IMR-90 (cell line): Measurements from ENCODE around the gene SVOPL. TPM values are rescaled to one million over a fixed set of nuclear protein-coding genes. Genes with fewer than 3 reads are reported as not detected.

Experiments
- ATAC-seq: fragments of 200-7000 bp; cut with Tn5 transposase; 2 replicates; pipeline ENCODE4 v1.9.1; 2020; ENCODE audit warnings: low read depth, mild to moderate bottlenecking, moderate library complexity
- BruUV-seq: library from RNA; stranded (reverse); fragments of 400-500 nt; replicated peaks from 2 replicates; lab custom pipeline; 2021; lab: Mats Ljungman, UMichigan
- CTCF ChIA-PET: fragments of 300-600 bp; formaldehyde crosslinking; extraction: SDS; loops from one replicate; lab custom pipeline; 2021; ENCODE audit warnings: antibody characterized with exemption; lab: Yijun Ruan, JAX
- POLR2A ChIA-PET: fragments of 300-600 bp; sonication (Branson Sonifier 250); formaldehyde crosslinking; loops from one replicate; lab custom pipeline; 2022; ENCODE audit warnings: antibody characterized with exemption; ENCODE audit not compliant: unreplicated experiment; lab: Charles Lee
- DNase-seq: peaks from one replicate; pipeline ENCODE4 v3.0.0; 2013
- H2AFZ ChIP-seq: replicated peaks from 2 replicates; pipeline ENCODE3; 2013; ENCODE audit warnings: low read length, mild to moderate bottlenecking; ENCODE audit not compliant: poor library complexity
- H2AK5ac ChIP-seq: 2 replicates; pipeline ENCODE4 v1.6.1; 2013; ENCODE audit warnings: low read depth, low read length, inconsistent platforms
- H2AK9ac ChIP-seq: replicated peaks from 2 replicates; pipeline ENCODE3; 2013; ENCODE audit warnings: mild to moderate bottlenecking, low read depth, low read length, moderate library complexity; ENCODE audit not compliant: poor library complexity
- H2BK120ac ChIP-seq: 2 replicates; pipeline ENCODE4 v1.6.1; 2013; ENCODE audit warnings: low read depth, low read length, inconsistent platforms
- H2BK15ac ChIP-seq: 3 replicates; pipeline ENCODE4 v1.6.1; 2013; ENCODE audit warnings: low read depth, low read length, inconsistent platforms
- H2BK20ac ChIP-seq: 2 replicates; pipeline ENCODE4 v1.6.1; 2013; ENCODE audit warnings: low read depth, mild to moderate bottlenecking, inconsistent platforms, low read length, moderate library complexity
- H2BK5ac ChIP-seq: 2 replicates; pipeline ENCODE4 v1.6.1; 2013; ENCODE audit warnings: mild to moderate bottlenecking, low read depth, low read length, inconsistent platforms; ENCODE audit not compliant: poor library complexity, severe bottlenecking
- H3K14ac ChIP-seq: replicated peaks from 2 replicates; pipeline ENCODE4 v1.6.1; 2013; ENCODE audit warnings: low read depth, low read length, inconsistent platforms
- H3K18ac ChIP-seq: 2 replicates; pipeline ENCODE4 v1.6.1; 2013; ENCODE audit warnings: low read depth, low read length, control low read depth
- H3K23ac ChIP-seq: 2 replicates; pipeline ENCODE4 v1.6.1; 2013; ENCODE audit warnings: low read depth, low read length, inconsistent platforms
- H3K27ac ChIP-seq: 2 replicates; pipeline ENCODE4 v1.5.1; 2013; ENCODE audit warnings: mild to moderate bottlenecking, control low read depth, low read length; ENCODE audit not compliant: insufficient read depth
- H3K27me3 ChIP-seq: 2 replicates; pipeline ENCODE4 v1.6.1; 2013; ENCODE audit warnings: low read length; ENCODE audit not compliant: control insufficient read depth, insufficient read depth
- H3K36me3 ChIP-seq: 2 replicates; pipeline ENCODE4 v1.6.1; 2013; ENCODE audit warnings: low read length, mixed read lengths; ENCODE audit not compliant: control insufficient read depth, insufficient read depth
- H3K4ac ChIP-seq: 2 replicates; pipeline ENCODE4 v1.6.1; 2013; ENCODE audit warnings: low read depth, low read length, inconsistent platforms
- H3K4me1 ChIP-seq: 2 replicates; pipeline ENCODE4 v1.6.1; 2013; ENCODE audit warnings: low read length, mixed read lengths; ENCODE audit not compliant: control insufficient read depth, insufficient read depth
- H3K4me2 ChIP-seq: 2 replicates; pipeline ENCODE4 v1.6.1; 2013; ENCODE audit warnings: low read depth, mild to moderate bottlenecking, control low read depth, low read length, moderate library complexity
- H3K4me3 ChIP-seq: 2 replicates; pipeline ENCODE4 v1.5.1; 2013; ENCODE audit warnings: low read depth, mild to moderate bottlenecking, control low read depth, low read length, moderate library complexity; ENCODE audit not compliant: insufficient read depth
- H3K56ac ChIP-seq: 2 replicates; pipeline ENCODE4 v1.6.1; 2013; ENCODE audit warnings: low read length, inconsistent platforms; ENCODE audit not compliant: insufficient read depth; ENCODE audit errors: extremely low read depth
- H3K79me1 ChIP-seq, 2 experiments: 2 replicates each; pipeline ENCODE4 v1.6.1; 2013; ENCODE audit warnings: low read length in 2 of 2, inconsistent platforms in 1 of 2, low read depth in 1 of 2
- H3K9ac ChIP-seq: 2 replicates; pipeline ENCODE4 v1.6.1; 2013; ENCODE audit warnings: low read depth, low read length, control low read depth
- H3K9me1 ChIP-seq: 2 replicates; pipeline ENCODE4 v1.6.1; 2013; ENCODE audit warnings: low read length, inconsistent platforms; ENCODE audit not compliant: insufficient read depth
- H3K9me3 ChIP-seq: 2 replicates; pipeline ENCODE4 v1.6.1; 2013; ENCODE audit warnings: low read length; ENCODE audit not compliant: control insufficient read depth, insufficient read depth
- H4K20me1 ChIP-seq: 2 replicates; pipeline ENCODE4 v1.6.1; 2013; ENCODE audit warnings: low read length, inconsistent platforms; ENCODE audit not compliant: insufficient read depth
- H4K5ac ChIP-seq: 2 replicates; pipeline ENCODE4 v1.6.1; 2013; ENCODE audit warnings: mild to moderate bottlenecking, low read depth, low read length, control low read depth
- H4K8ac ChIP-seq, 2 experiments: 2 replicates each; pipeline ENCODE4 v1.6.1; 2013; ENCODE audit warnings: low read depth in 2 of 2, low read length in 2 of 2, control low read depth in 1 of 2, inconsistent platforms in 1 of 2
- H4K91ac ChIP-seq: 2 replicates; pipeline ENCODE4 v1.6.1; 2013; ENCODE audit warnings: low read depth, low read length, inconsistent platforms; ENCODE audit not compliant: insufficient read depth
- BHLHE40 ChIP-seq: fragments of 150-350 bp; IDR thresholded peaks from 2 replicates; pipeline ENCODE4 v1.6.1; 2016; ENCODE audit warnings: mild to moderate bottlenecking, low read depth, low read length
- CEBPB ChIP-seq: IDR thresholded peaks from 2 replicates; pipeline ENCODE4 v1.6.1; 2012; ENCODE audit warnings: low read depth, low read length, improper control_type of control experiment
- CHD1 ChIP-seq: IDR thresholded peaks from 2 replicates; pipeline ENCODE4 v1.6.1; 2012; ENCODE audit warnings: low read depth, low read length, improper control_type of control experiment
- FOS ChIP-seq: fragments of 150-350 bp; IDR thresholded peaks from 2 replicates; pipeline ENCODE4 v1.6.1; 2016; ENCODE audit warnings: low read depth, low read length
- MAFK ChIP-seq: IDR thresholded peaks from 2 replicates; pipeline ENCODE4 v1.6.1; 2012; ENCODE audit warnings: low read depth, low read length, improper control_type of control experiment
- MAZ ChIP-seq: IDR thresholded peaks from 2 replicates; pipeline ENCODE4 v1.6.1; 2012; ENCODE audit warnings: low read depth, mild to moderate bottlenecking, low read length, improper control_type of control experiment, moderate library complexity, borderline replicate concordance
- MXI1 ChIP-seq: IDR thresholded peaks from 2 replicates; pipeline ENCODE4 v1.6.1; 2012; ENCODE audit warnings: low read depth, mild to moderate bottlenecking, low read length, moderate library complexity, borderline replicate concordance
- NFE2L2 ChIP-seq: fragments of 150-350 bp; IDR thresholded peaks from 2 replicates; pipeline ENCODE4 v1.6.1; 2016; ENCODE audit warnings: low read depth, mild to moderate bottlenecking, low read length
- POLR2A ChIP-seq: IDR thresholded peaks from 2 replicates; pipeline ENCODE4 v1.6.1; 2012; ENCODE audit warnings: mild to moderate bottlenecking, low read depth, low read length
- RAD21 ChIP-seq: IDR thresholded peaks from 2 replicates; pipeline ENCODE4 v1.6.1; 2012; ENCODE audit warnings: low read length, improper control_type of control experiment
- RCOR1 ChIP-seq: IDR thresholded peaks from 2 replicates; pipeline ENCODE4 v1.6.1; 2012; ENCODE audit warnings: mild to moderate bottlenecking, low read length, improper control_type of control experiment; ENCODE audit not compliant: insufficient replicate concordance
- RFX5 ChIP-seq: IDR thresholded peaks from 2 replicates; pipeline ENCODE4 v1.8.0; 2012; ENCODE audit warnings: low read depth, mild to moderate bottlenecking, low read length, moderate library complexity
- SMC3 ChIP-seq: fragments of 150-350 bp; IDR thresholded peaks from 2 replicates; pipeline ENCODE4 v1.6.1; 2016; ENCODE audit warnings: low read depth, mild to moderate bottlenecking, antibody characterized with exemption, low read length, moderate library complexity
- WGBS, 2 experiments: methylation state at CpG; one replicate each; pipeline versions ENCODE4 v1.1.5 to v1.1.7; 2013; ENCODE audit warnings: missing lambda C conversion rate in 2 of 2; ENCODE audit not compliant: insufficient read length in 1 of 2; ENCODE audit errors: extremely low coverage in 2 of 2; 5-methylcytosine and 5-hydroxymethylcytosine counted together
- dilution Hi-C: fragments of 300-500 bp; cut with HindIII; formaldehyde crosslinking; loops from one replicate; pipeline ENCODE4 v1.14.3; 2018; ENCODE audit warnings: low sequenced_read_pairs; ENCODE audit not compliant: unreplicated experiment
- in situ Hi-C: fragments of 300-500 bp; cut with MboI; formaldehyde crosslinking; loops from 3 replicates; pipeline ENCODE4 v1.14.3; 2019; ENCODE audit warnings: low sequenced_read_pairs, inconsistent platforms, mixed read lengths
- intact Hi-C: fragments of 100-400 bp; cut with micrococcal nuclease; formaldehyde crosslinking; loops from 2 replicates; pipeline ENCODE4 v1.10.0; 2022
- polyA plus RNA-seq, 3 experiments: library from polyadenylated mRNA; depleted of rRNA; stranded (reverse); fragments of >200 nt; gene quantifications; 2 replicates each; pipeline ENCODE4 v1.2.3, GENCODE V29; 2012; ENCODE audit warnings: low replicate concordance in 1 of 3
- total RNA-seq: library from RNA; depleted of rRNA; stranded (reverse); fragments of >200 nt; gene quantifications from 2 replicates; pipeline ENCODE4 v1.2.3, GENCODE V29; 2012
- TF ChIP-seq, protein P1 (sequence below): conservative IDR thresholded peaks from 2 replicates; pipeline ENCODE4 v1.5.1; 2012; ENCODE audit warnings: mild to moderate bottlenecking, low read depth, low read length, improper control_type of control experiment
- TF ChIP-seq, protein P2 (sequence below): fragments of 150-350 bp; IDR thresholded peaks from 2 replicates; pipeline ENCODE4 v1.6.1; 2017; ENCODE audit warnings: mild to moderate bottlenecking, antibody characterized with exemption, low read length, low read depth
- TF ChIP-seq, protein P3 (sequence below): fragments of 150-350 bp; IDR thresholded peaks from 2 replicates; pipeline ENCODE4 v1.6.1; 2016; ENCODE audit warnings: low read depth, mild to moderate bottlenecking, low read length, moderate library complexity, borderline replicate concordance

The SVOPL gene
- total and polyA plus RNA-seq, 2 of the 4 experiments (the other 2 are of a cell fraction), result not detected

DNA sequence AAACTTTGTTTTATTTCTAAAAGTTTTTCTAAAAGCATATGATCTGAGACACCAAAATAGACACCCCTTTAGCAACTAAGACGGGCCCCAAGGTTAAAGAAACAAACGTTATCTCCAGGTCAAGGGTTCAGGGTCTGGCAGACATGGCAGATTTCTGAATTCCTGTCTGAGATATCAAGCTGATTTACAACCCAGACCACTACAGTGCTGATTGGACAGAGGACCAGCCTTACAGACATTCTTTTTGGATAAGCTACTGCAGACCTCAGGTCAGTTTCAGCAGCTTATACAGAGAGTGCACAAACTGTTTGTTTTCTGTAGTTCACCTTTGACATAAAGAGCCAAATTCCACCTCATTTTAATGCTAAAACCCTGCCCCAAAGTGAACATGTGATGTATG lies 34.8 kb downstream of the SVOPL start:
- in situ Hi-C loops, result no loop called here

More for the DNA sequence above, 34.8 kb downstream of the SVOPL start:
- Histone ChIP-seq H3K56ac (no peak overlapping the region), H3K27ac (no peak overlapping the region), H3K4me2 (no peak overlapping the region), H3K14ac (no peak overlapping the region), H3K4me3 (no peak overlapping the region), H4K20me1 (no peaks in the 10 kb centered on the region), H3K9me3 (peaks cover 3% of the 10 kb centered on the region; the same call in 1 of the 2 replicates), H2BK20ac (no peak overlapping the region), H2BK5ac (no peak overlapping the region), H3K9me1 (no peaks in the 10 kb centered on the region), H2BK15ac (no peak overlapping the region), H2BK120ac (no peak overlapping the region), H4K5ac (no peak overlapping the region), H3K9ac (no peak overlapping the region), H2AFZ (no peak overlapping the region), H4K91ac (no peak overlapping the region), H3K27me3 (no peaks in the 10 kb centered on the region), H3K4me1 (no peaks in the 10 kb centered on the region), H3K36me3 (no peaks in the 10 kb centered on the region), H3K23ac (no peak overlapping the region), H3K18ac (no peak overlapping the region), H3K79me1 (no peaks in the 10 kb centered on the region), H3K4ac (no peak overlapping the region), H4K8ac (no peak overlapping the region), H2AK9ac (no peak overlapping the region), H2AK5ac (no peak overlapping the region)
- no peak for ATAC-seq
- CTCF ChIA-PET, result no interaction called here
- no CpG with 5 or more reads among the region's 2 CpGs for WGBS, 2 experiments
- no TSS peak for BruUV-seq
- no peak for DNase-seq
- intact Hi-C loops, result no loop called here
- POLR2A ChIA-PET, result no interaction called here
- dilution Hi-C loops, result no loop called here
- TF ChIP-seq RFX5, result no peak
- TF ChIP-seq POLR2A, result no peak
- no peak for TF ChIP-seq MXI1
- TF ChIP-seq, protein P1, sequence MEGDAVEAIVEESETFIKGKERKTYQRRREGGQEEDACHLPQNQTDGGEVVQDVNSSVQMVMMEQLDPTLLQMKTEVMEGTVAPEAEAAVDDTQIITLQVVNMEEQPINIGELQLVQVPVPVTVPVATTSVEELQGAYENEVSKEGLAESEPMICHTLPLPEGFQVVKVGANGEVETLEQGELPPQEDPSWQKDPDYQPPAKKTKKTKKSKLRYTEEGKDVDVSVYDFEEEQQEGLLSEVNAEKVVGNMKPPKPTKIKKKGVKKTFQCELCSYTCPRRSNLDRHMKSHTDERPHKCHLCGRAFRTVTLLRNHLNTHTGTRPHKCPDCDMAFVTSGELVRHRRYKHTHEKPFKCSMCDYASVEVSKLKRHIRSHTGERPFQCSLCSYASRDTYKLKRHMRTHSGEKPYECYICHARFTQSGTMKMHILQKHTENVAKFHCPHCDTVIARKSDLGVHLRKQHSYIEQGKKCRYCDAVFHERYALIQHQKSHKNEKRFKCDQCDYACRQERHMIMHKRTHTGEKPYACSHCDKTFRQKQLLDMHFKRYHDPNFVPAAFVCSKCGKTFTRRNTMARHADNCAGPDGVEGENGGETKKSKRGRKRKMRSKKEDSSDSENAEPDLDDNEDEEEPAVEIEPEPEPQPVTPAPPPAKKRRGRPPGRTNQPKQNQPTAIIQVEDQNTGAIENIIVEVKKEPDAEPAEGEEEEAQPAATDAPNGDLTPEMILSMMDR, result no peak
- no peak for TF ChIP-seq FOS
- TF ChIP-seq MAFK, result no peak
- no peak for TF ChIP-seq RCOR1
- TF ChIP-seq MAZ, result no peak
- TF ChIP-seq NFE2L2, result no peak
- no peak for TF ChIP-seq CEBPB
- TF ChIP-seq, protein P2, sequence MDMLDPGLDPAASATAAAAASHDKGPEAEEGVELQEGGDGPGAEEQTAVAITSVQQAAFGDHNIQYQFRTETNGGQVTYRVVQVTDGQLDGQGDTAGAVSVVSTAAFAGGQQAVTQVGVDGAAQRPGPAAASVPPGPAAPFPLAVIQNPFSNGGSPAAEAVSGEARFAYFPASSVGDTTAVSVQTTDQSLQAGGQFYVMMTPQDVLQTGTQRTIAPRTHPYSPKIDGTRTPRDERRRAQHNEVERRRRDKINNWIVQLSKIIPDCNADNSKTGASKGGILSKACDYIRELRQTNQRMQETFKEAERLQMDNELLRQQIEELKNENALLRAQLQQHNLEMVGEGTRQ, result no peak
- TF ChIP-seq BHLHE40, result no peak
- no peak for TF ChIP-seq SMC3
- no peak for TF ChIP-seq CHD1
- TF ChIP-seq, protein P3, sequence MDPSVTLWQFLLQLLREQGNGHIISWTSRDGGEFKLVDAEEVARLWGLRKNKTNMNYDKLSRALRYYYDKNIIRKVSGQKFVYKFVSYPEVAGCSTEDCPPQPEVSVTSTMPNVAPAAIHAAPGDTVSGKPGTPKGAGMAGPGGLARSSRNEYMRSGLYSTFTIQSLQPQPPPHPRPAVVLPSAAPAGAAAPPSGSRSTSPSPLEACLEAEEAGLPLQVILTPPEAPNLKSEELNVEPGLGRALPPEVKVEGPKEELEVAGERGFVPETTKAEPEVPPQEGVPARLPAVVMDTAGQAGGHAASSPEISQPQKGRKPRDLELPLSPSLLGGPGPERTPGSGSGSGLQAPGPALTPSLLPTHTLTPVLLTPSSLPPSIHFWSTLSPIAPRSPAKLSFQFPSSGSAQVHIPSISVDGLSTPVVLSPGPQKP, result no peak
- TF ChIP-seq RAD21, result no peak
